SH-SY5Y (cell line): Measurements from ENCODE around the gene NKX2-3.

ENCODE experiments used
- GATA2 ChIP-seq: IDR thresholded peaks from 2 replicates; pipeline ENCODE4 v1.6.1; 2011; ENCODE audit warnings: mild to moderate bottlenecking, low read depth, low read length
- GATA3 ChIP-seq: IDR thresholded peaks from 2 replicates; pipeline ENCODE4 v1.6.1; 2011; ENCODE audit warnings: low read depth, mild to moderate bottlenecking, low read length, moderate library complexity

NKX2-3 gene

GRCh38 chr10:99531026-99531695, 1.6 kb upstream of the NKX2-3 start:
- TF ChIP-seq GATA2 (no peak), GATA3 (no peak)

- TF ChIP-seq GATA3 (no peak), GATA2 (no peak)
Observed at GRCh38 chr10:99531696-99532593, 797 bp upstream of the NKX2-3 start.

GRCh38 chr10:99533496-99534449, 1.0 kb downstream of the NKX2-3 start:
- TF ChIP-seq GATA3 (no peak), GATA2 (no peak)

GRCh38 chr10:99534450-99534938, 1.8 kb downstream of the NKX2-3 start:
- TF ChIP-seq GATA2 = no peak
- TF ChIP-seq GATA3 = no peak

- TF ChIP-seq GATA2 = no peak
- TF ChIP-seq GATA3 = no peak
Observed at GRCh38 chr10:99534939-99535763, 2.4 kb downstream of the NKX2-3 start.

- no peak for TF ChIP-seq GATA2
- TF ChIP-seq GATA3 = no peak
Observed at GRCh38 chr10:99535764-99536337, 3.1 kb downstream of the NKX2-3 start.

GRCh38 chr10:99536338-99537085, 3.8 kb downstream of the NKX2-3 start:
- TF ChIP-seq GATA2 (no peak), GATA3 (no peak)

- no peak for TF ChIP-seq GATA3
- no peak for TF ChIP-seq GATA2
Observed at GRCh38 chr10:99537086-99537988, 4.6 kb downstream of the NKX2-3 start.

GRCh38 chr10:99537989-99538917, 5.5 kb downstream of the NKX2-3 start:
- TF ChIP-seq GATA3 (no peak), GATA2 (no peak)

GRCh38 chr10:99539120-99539519, 6.4 kb downstream of the NKX2-3 start:
- TF ChIP-seq GATA2 (no peak), GATA3 (no peak)
